Measurements from ENCODE around the gene AP4S1.

Gene AP4S1

DNA sequence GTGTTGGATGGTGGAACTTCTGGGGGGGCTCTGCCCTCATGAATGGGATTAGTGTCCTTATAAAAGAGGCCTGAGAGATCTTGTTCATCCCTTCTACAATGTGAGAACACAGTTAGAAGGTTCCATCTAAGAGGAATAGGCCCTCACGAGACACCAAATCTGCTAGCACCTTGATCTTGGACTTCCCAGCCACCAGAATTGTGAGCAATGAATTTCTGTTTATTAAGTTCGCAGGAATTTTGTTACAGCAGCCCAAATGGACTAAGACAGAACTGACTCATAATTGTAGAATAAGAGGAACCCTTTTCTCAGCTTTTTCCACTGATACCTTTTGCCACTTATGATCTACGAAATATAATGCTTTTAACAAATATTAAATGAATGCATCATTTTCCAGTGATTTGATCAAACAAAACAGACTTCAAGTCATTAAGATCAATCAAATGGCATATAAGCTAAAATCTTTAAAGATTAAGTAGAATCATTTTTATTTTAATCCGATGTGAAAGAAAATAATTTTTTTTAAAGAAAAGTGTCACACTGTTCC, 113.9 kb downstream of the AP4S1 start:
- DNase-seq (ENCODE audit: low spot score) = no peak

DNA sequence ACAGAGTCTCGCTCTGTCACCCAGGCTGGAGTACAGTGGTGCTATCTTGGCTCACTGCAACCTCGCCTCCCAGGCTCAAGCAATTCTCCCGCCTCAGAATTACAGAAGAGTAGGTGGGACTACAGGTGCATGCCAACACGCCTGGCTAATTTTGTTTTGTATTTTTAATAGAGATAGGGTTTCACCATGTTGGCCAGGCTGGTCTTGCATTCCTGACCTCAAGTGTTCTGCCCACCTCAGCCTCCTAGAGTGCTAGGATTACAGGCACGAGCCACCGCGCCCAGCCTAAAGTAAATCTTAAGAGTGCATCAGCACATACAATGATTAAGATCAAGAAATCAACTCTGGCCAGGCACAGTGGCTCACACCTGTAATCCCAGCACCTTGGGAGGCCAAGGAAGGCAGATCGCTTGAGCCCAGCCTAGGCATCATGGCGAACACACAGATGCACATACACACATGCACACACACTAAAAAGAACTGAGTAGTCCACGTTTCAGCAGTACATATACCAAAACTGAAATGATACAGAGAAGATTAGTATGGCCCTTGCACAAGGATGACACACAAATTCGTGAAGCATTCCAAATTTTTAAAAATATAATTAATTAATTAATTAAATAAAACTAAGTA, 117.1 kb downstream of the AP4S1 start:
- DNase-seq (ENCODE audit: low spot score) = no peak

Measured in NAMALWA (cell line).